ENCODE data around the gene TVP23A. TPM values are rescaled to one million over a fixed set of nuclear protein-coding genes. Genes with fewer than 3 reads are reported as not detected.

The TVP23A gene
- total and polyA plus RNA-seq, 7 donors = 0.01 to 0.13 (median 0.06) TPM; not detected in 3

DNA sequence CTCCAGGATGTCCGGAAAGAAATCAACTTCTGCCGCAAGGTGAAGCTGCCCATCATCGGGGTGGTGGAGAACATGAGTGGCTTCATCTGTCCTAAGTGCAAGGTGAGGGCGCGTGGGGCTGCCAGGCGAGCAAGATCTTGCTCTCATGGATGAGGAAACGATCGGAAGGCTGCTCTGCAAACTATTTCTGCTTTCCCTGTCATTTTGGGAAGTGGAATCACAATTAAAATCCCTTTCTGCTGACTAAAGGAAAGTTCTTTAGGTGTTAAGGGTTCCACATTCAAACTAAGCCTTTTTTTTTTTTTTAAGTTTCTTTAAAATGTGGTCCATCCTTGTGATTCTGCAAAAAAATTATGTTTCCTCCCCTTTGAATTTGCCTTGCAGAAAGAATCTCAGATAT lies 57.2 kb downstream of the TVP23A start:
- TF ChIP-seq, protein P1, sequence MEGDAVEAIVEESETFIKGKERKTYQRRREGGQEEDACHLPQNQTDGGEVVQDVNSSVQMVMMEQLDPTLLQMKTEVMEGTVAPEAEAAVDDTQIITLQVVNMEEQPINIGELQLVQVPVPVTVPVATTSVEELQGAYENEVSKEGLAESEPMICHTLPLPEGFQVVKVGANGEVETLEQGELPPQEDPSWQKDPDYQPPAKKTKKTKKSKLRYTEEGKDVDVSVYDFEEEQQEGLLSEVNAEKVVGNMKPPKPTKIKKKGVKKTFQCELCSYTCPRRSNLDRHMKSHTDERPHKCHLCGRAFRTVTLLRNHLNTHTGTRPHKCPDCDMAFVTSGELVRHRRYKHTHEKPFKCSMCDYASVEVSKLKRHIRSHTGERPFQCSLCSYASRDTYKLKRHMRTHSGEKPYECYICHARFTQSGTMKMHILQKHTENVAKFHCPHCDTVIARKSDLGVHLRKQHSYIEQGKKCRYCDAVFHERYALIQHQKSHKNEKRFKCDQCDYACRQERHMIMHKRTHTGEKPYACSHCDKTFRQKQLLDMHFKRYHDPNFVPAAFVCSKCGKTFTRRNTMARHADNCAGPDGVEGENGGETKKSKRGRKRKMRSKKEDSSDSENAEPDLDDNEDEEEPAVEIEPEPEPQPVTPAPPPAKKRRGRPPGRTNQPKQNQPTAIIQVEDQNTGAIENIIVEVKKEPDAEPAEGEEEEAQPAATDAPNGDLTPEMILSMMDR (IDR thresholded peaks at IDR 0.05) = no peak
- WGBS, 3 donors = 91 to 95% (median 94%) methylated on average over 8 of the region's 8 CpGs
- Histone ChIP-seq H3K36me3 (ENCODE audit: insufficient read depth in 1 of 2, low read depth in 1 of 2) (peaks cover 12 to 92% of the 10 kb centered on the region in 2 donors), H3K4me3 (no peak overlapping the region), H3K27me3 (ENCODE audit: insufficient read depth in 3 of 3, low read length in 2 of 3) (no peaks in the 10 kb centered on the region), H3K4me1 (no peaks in the 10 kb centered on the region), H3K9me3 (no peaks in the 10 kb centered on the region), H3K27ac (no peak overlapping the region)
- intact Hi-C loops (cut with DNase I) = loop anchor here in 1 of 2 donors (10.0 kb wide), 1 partner anchor 143 kb away; no protein-coding TSS in a partner anchor
- DNase-seq (no peak), ATAC-seq (no peak)

GRCh38 chr16:10760858-10761257 lies 57.7 kb downstream of the TVP23A start:
- Histone ChIP-seq H3K36me3 (ENCODE audit: insufficient read depth in 1 of 2, low read depth in 1 of 2) (peaks cover 12 to 92% of the 10 kb centered on the region in 2 donors), H3K27me3 (ENCODE audit: insufficient read depth in 3 of 3, low read length in 2 of 3) (no peaks in the 10 kb centered on the region), H3K4me1 (no peaks in the 10 kb centered on the region), H3K9me3 (no peaks in the 10 kb centered on the region), H3K27ac (no peak overlapping the region), H3K4me3 (no peak overlapping the region)
- intact Hi-C loops (cut with DNase I) = loop anchor here in 1 of 2 donors (10.0 kb wide), 1 partner anchor 144 kb away; no protein-coding TSS in a partner anchor
- 85 to 91% (median 89%) methylated on average over 3 of the region's 3 CpGs for WGBS, 3 donors
- ATAC-seq (no peak), DNase-seq (no peak)
- TF ChIP-seq, protein P1 (IDR thresholded peaks at IDR 0.05) = no peak

DNA sequence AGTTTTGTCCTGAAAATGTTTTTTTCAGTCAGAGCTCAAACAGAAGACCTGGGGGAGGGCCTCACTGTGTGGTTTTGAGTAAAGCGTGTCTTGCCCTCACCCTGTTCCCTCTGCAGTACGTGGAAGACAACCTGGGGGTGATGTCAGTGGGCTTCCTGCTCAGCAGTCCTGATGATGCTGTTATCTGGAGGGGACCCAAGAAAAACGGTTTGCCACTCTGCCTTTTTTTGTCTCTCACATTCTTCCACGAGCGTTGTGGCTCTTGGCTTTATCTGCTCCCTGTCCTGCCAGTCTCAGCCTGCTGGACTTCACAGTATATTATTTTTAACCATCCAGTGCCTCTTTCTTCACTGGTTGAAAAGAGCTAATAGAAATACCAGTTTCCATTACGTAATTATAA lies 62.0 kb downstream of the TVP23A start:
- Histone ChIP-seq H3K9me3 (no peaks in the 10 kb centered on the region), H3K4me3 (no peak overlapping the region), H3K27me3 (ENCODE audit: insufficient read depth in 3 of 3, low read length in 2 of 3) (no peaks in the 10 kb centered on the region), H3K27ac (no peak overlapping the region), H3K4me1 (no peaks in the 10 kb centered on the region), H3K36me3 (ENCODE audit: insufficient read depth in 1 of 2, low read depth in 1 of 2) (peaks cover 8 to 97% of the 10 kb centered on the region in 2 donors)
- intact Hi-C loops (cut with DNase I) = loop anchor here in 1 of 2 donors (5.0 kb wide), 1 partner anchor 51 kb away; no protein-coding TSS in a partner anchor
- WGBS, 3 donors = 67 to 72% (median 71%) methylated on average over 6 of the region's 6 CpGs
- TF ChIP-seq, protein P1 (IDR thresholded peaks at IDR 0.05) = no peak
- no peak for ATAC-seq
- DNase-seq = no peak

DNA sequence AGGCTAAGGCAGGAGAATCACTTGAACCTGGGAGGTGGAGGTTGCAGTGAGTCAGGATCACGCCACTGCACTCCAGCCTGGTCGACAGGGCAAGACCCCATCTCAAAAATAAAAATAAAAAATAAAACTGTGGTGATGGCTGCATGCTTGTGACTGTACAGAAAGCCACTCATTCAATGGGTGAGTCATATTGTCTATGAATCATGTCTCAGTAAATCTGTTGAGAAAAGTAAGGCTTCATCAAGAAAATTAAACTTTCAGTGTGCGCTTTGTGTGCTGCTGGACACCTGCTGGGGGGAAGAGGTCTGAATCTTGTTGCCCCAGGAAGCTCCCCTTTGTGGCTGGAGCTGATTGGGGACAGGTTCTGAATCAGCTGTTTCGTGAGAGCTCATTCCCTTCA lies 63.7 kb downstream of the TVP23A start:
- DNase-seq (no peak), ATAC-seq (no peak)
- H3K4me3 ChIP-seq = no peak overlapping the region
- peaks cover 4 to 97% of the 10 kb centered on the region in 2 donors for H3K36me3 ChIP-seq (ENCODE audit: insufficient read depth in 1 of 2, low read depth in 1 of 2)
- TF ChIP-seq, protein P1 (IDR thresholded peaks at IDR 0.05) = no peak
- H3K27ac ChIP-seq = no peak overlapping the region
- WGBS, 3 donors = 92 to 95% (median 93%) methylated on average over 4 of the region's 4 CpGs
- no peaks in the 10 kb centered on the region for H3K9me3 ChIP-seq
- H3K27me3 ChIP-seq (ENCODE audit: insufficient read depth in 3 of 3, low read length in 2 of 3) = no peaks in the 10 kb centered on the region
- no peaks in the 10 kb centered on the region for H3K4me1 ChIP-seq
- intact Hi-C loops (cut with DNase I) = loop anchor here in 1 of 2 donors (5.0 kb wide), 1 partner anchor 52 kb away; no protein-coding TSS in a partner anchor

DNA sequence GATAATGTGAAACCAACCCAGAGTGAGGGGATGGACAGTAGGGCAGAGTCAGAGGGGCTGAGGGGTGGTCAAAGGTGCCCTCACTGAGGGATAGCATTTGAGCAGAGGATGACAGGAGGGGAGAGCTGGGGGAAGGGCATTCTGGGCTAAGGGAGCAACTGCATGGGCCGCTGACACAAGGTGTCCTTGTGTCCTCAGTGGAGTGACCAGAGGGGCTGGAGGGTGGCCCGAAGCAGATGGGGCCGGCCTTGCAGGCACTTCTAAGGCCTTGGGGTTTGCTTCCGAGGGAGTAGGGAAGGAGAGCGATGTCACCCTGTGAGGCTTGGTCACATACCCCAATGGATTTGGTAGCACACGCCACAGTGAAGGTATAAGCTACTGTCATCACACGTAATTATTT lies 64.9 kb downstream of the TVP23A start:
- Histone ChIP-seq H3K9me3 (no peaks in the 10 kb centered on the region), H3K4me3 (no peak overlapping the region), H3K27ac (no peak overlapping the region), H3K4me1 (no peaks in the 10 kb centered on the region), H3K27me3 (ENCODE audit: insufficient read depth in 3 of 3, low read length in 2 of 3) (no peaks in the 10 kb centered on the region), H3K36me3 (ENCODE audit: insufficient read depth in 1 of 2, low read depth in 1 of 2) (peaks cover 4 to 95% of the 10 kb centered on the region in 2 donors)
- WGBS, 3 donors = 95 to 98% (median 97%) methylated on average over 7 of the region's 7 CpGs
- DNase-seq = no peak
- TF ChIP-seq, protein P1 (IDR thresholded peaks at IDR 0.05) = no peak
- intact Hi-C loops (cut with DNase I) = no loop called here
- no peak for ATAC-seq
